DMS153 treated with DMSO at 0.1 percent for 48 hours (cell line): ENCODE data around the gene EOGT.

Source experiments
- DNase-seq: peaks from one replicate; lab custom pipeline; 2025; ENCODE audit not compliant: unreplicated experiment; lab: John Stamatoyannopoulos, UW

Gene EOGT

GRCh38 chr3:68963891-68964290, 49.6 kb downstream of the EOGT start:
- DNase-seq = no peak

GRCh38 chr3:68963376-68963775, 50.1 kb downstream of the EOGT start:
- DNase-seq = no peak

GRCh38 chr3:68958932-68959331, 54.6 kb downstream of the EOGT start:
- no peak for DNase-seq

GRCh38 chr3:68957895-68958294, 55.6 kb downstream of the EOGT start:
- no peak for DNase-seq

GRCh38 chr3:68953816-68954444, 59.6 kb downstream of the EOGT start:
- no peak for DNase-seq

GRCh38 chr3:68945225-68945624, 68.3 kb downstream of the EOGT start:
- DNase-seq = no peak

DNA sequence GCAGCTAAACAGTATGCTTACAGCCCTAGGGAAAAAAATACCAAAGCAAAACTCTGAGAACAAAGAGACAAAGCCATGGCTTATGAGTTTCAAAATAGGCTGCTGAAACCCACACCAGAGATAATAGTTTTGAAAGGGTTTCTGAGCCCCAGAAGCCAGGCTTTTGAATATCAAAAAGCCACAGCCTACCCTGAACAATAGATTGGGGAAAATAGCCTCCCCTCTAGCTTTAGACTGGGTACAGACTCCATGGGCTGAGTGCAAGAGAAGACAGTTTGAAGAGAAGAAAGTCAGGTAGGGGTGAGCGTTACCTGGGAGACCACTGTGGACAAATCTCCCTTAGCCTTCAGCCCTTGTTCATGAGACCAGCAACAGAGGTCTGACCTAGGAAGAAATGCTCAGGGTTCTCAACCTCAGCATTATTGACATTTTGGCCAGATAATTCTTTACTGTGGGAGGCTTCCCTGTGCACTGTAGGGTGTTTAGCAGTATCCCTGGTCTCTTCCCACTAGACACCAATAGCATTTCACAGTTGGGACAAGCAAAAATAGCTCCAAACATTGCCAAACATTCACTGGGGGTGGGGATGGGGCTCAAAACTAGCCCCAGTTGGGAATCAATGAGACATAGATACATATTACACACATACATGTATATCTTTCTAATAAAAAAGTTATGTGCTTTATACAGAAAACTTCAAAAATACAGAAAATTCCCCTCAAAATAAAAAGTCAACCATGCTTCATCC, 69.6 kb downstream of the EOGT start:
- no peak for DNase-seq

- DNase-seq = no peak
Measured at GRCh38 chr3:68941055-68941454, 72.4 kb downstream of the EOGT start.

DNA sequence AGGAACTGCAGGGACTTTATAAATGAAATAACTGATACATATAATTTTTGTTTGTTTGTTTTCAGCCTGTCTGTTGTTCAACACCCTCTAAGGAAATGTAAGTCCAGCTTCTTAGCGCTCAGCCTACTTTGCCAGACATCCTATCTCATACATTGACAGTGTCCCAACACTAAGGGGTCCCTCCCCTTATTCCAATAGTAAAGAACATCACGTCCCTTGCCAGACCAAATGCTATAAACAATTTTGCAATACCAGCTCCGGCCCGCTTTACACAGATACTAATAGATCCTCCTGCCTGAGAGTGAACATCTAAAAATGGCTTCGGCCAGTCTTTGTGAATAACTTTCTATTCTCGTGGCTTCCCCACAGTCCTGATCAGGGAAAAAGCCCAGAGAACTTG, 76.6 kb downstream of the EOGT start:
- no peak for DNase-seq

DNA sequence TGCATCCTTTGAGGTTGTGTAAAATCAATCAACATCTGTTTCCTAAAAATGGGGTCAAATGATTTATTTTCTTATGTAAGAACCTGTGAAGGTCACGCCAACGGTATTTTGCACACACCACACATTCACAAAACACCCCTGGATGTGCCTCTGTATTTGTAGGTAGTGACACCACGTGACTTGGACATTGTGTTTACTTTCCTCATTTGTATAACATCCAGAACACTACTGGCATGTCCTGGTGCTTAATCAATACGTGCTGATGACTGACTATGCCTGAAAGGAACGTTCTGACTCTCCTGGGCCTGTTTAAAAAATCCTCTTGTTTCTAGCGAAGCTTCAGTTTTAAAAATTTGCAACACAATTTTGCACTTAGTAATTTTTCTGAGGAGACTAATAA, 77.7 kb downstream of the EOGT start:
- DNase-seq = no peak

GRCh38 chr3:68931406-68932149, 81.9 kb downstream of the EOGT start:
- no peak for DNase-seq
